GM12878 (cell line): ENCODE measurements around the gene ERAL1. TPM values are rescaled to one million over a fixed set of nuclear protein-coding genes. Genes with fewer than 3 reads are reported as not detected.

ENCODE experiments used
- ASH2L ChIP-seq: fragments of 300-600, 200-600 bp; sonication (generic); IDR thresholded peaks from 2 replicates; pipeline ENCODE4 v1.6.1; 2017; ENCODE audit warnings: low read depth, mild to moderate bottlenecking, borderline replicate concordance
- CEBPB ChIP-seq, 2 experiments: fragments of 150-350 bp in 1 of 2; IDR thresholded peaks; 2 replicates each; pipeline ENCODE4 v1.6.1; 2012 to 2014; ENCODE audit warnings: low read depth in 2 of 2, low read length in 2 of 2, borderline replicate concordance in 1 of 2, inconsistent platforms in 1 of 2
- CEBPZ ChIP-seq: fragments of 150-350 bp; IDR thresholded peaks from 2 replicates; pipeline ENCODE4 v1.6.1; 2016; ENCODE audit warnings: low read depth, low read length
- CREB1 ChIP-seq: IDR thresholded peaks from 2 replicates; pipeline ENCODE4 v1.6.1; 2012; ENCODE audit warnings: low read depth, mild to moderate bottlenecking, inconsistent platforms
- CUX1 ChIP-seq: IDR thresholded peaks from 2 replicates; pipeline ENCODE4 v1.6.1; 2012; ENCODE audit warnings: improper control_type of control experiment, low read depth, low read length; ENCODE audit not compliant: insufficient replicate concordance
- ETV6 ChIP-seq, 2 experiments: fragments of 450-650 bp in 1 of 2; IDR thresholded peaks in 1 of 2; conservative IDR thresholded peaks in 1 of 2; 2 replicates each; pipeline ENCODE4 v1.6.1; 2014; ENCODE audit warnings: antibody characterized with exemption in 1 of 2, borderline replicate concordance in 1 of 2, low read depth in 1 of 2, mild to moderate bottlenecking in 1 of 2, moderate library complexity in 1 of 2
- IKZF1 ChIP-seq: fragments of 450-650 bp; conservative IDR thresholded peaks from 2 replicates; pipeline ENCODE4 v1.6.1; 2017; ENCODE audit warnings: antibody characterized with exemption, mild to moderate bottlenecking
- KLF5 ChIP-seq: fragments of 450-650 bp; IDR thresholded peaks from 2 replicates; pipeline ENCODE4 v1.6.1; 2014; ENCODE audit warnings: mild to moderate bottlenecking; ENCODE audit not compliant: partially characterized antibody
- MEF2B ChIP-seq: fragments of 450-650 bp; IDR thresholded peaks from 2 replicates; pipeline ENCODE4 v1.6.1; 2018; ENCODE audit warnings: mild to moderate bottlenecking, moderate library complexity; ENCODE audit not compliant: partially characterized antibody, poor library complexity, severe bottlenecking
- NRF1 ChIP-seq: conservative IDR thresholded peaks from 2 replicates; pipeline ENCODE4 v1.6.1; 2011; ENCODE audit warnings: mild to moderate bottlenecking, low read depth, low read length, improper control_type of control experiment
- RFX5 ChIP-seq: IDR thresholded peaks from 2 replicates; pipeline ENCODE4 v1.6.1; 2011; ENCODE audit warnings: low read depth, low read length, improper control_type of control experiment
- RUNX3 ChIP-seq: IDR thresholded peaks from 2 replicates; pipeline ENCODE4 v1.6.1; 2012; ENCODE audit warnings: low read length, inconsistent platforms
- SIN3A ChIP-seq: IDR thresholded peaks from 2 replicates; pipeline ENCODE4 v1.6.1; 2012; ENCODE audit warnings: low read depth, low read length, improper control_type of control experiment
- SIX5 ChIP-seq: IDR thresholded peaks from 2 replicates; pipeline ENCODE4 v1.6.1; 2011; ENCODE audit warnings: mild to moderate bottlenecking, low read depth, low read length, moderate library complexity; ENCODE audit not compliant: severe bottlenecking
- SMARCA5 ChIP-seq: fragments of 450-650 bp; IDR thresholded peaks from 2 replicates; pipeline ENCODE4 v1.6.1; 2017; ENCODE audit warnings: mild to moderate bottlenecking
- SMC3 ChIP-seq: IDR thresholded peaks from 2 replicates; pipeline ENCODE4 v1.6.1; 2011; ENCODE audit warnings: low read length, improper control_type of control experiment, borderline replicate concordance
- SUPT20H ChIP-seq: IDR thresholded peaks from 2 replicates; pipeline ENCODE4 v1.6.1; 2011; ENCODE audit warnings: low read depth, mild to moderate bottlenecking, low read length, moderate library complexity, borderline replicate concordance; ENCODE audit not compliant: control insufficient read depth
- TAF1 ChIP-seq: IDR thresholded peaks from 2 replicates; pipeline ENCODE4 v1.6.1; 2011; ENCODE audit warnings: mild to moderate bottlenecking, low read depth, low read length, borderline replicate concordance
- USF2 ChIP-seq: IDR thresholded peaks from 2 replicates; pipeline ENCODE4 v1.6.1; 2011; ENCODE audit warnings: low read depth, low read length, improper control_type of control experiment, borderline replicate concordance
- ZNF274 ChIP-seq: IDR thresholded peaks from one replicate; pipeline ENCODE4 v1.8.0; 2011; ENCODE audit not compliant: insufficient read length, insufficient read depth
- ZNF622 ChIP-seq: fragments of 450-650 bp; IDR thresholded peaks from 2 replicates; pipeline ENCODE4 v1.6.1; 2017; ENCODE audit warnings: mild to moderate bottlenecking, inconsistent platforms
- polyA plus RNA-seq, 11 experiments: library from polyadenylated mRNA; depleted of rRNA in 4 of 11; unstranded in 6 of 11; stranded (reverse) in 5 of 11; fragments of >200 nt; fragmentation: Nextera tagmentation in 4 of 11; fragmentation: Illumina TruSeq in 1 of 11; extraction: Ambion mirVana in 4 of 11; extraction: Trizol in 1 of 11; gene quantifications; 1 replicate in 1 of 11; 2 replicates in 10 of 11; pipeline versions ENCODE4 v1.2.1 to v1.2.3, GENCODE V29; 2011 to 2016; ENCODE audit warnings: inconsistent platforms in 2 of 11, missing spikeins in 2 of 11, low read depth in 1 of 11
- total RNA-seq, 4 experiments: library from RNA; depleted of rRNA in 3 of 4; stranded (reverse); fragments of >200 nt in 3 of 4; fragmentation: Illumina TruSeq in 1 of 4; extraction: Trizol in 1 of 4; gene quantifications; 2 replicates each; pipeline versions ENCODE4 v1.2.1 to v1.2.3, GENCODE V29; 2013 to 2021

Gene ERAL1
- total and polyA plus RNA-seq, 10 of the 15 experiments (the other 5 are each of a cell fraction or from before 2014, with no cell fraction given) = 27.7 to 175 (median 104) TPM

- peak; percentile 32 for TF ChIP-seq IKZF1
- TF ChIP-seq ZNF622 = no peak
- no peak for TF ChIP-seq ZNF274
- no peak for TF ChIP-seq CUX1
- no peak for TF ChIP-seq NRF1
- TF ChIP-seq USF2 = no peak
- no peak for TF ChIP-seq KLF5
- TF ChIP-seq SMC3 = no peak; the same call in 1 of the 2 replicates
- no peak for TF ChIP-seq TAF1
- TF ChIP-seq SMARCA5 = no peak
- TF ChIP-seq MEF2B = peak; percentile 43
- TF ChIP-seq ETV6 (conservative IDR thresholded peaks at IDR 0.05 in 1 of 2, IDR thresholded peaks at IDR 0.05 in 1 of 2; ENCODE audit: borderline replicate concordance in 1 of 2, low read depth in 1 of 2) = no peak
- TF ChIP-seq CREB1 = peak; percentile 10; the same call in 1 of the 2 replicates
- no peak for TF ChIP-seq SIX5
- TF ChIP-seq ASH2L = no peak
- TF ChIP-seq RUNX3 = no peak
- TF ChIP-seq RFX5 = no peak
- no peak for TF ChIP-seq SUPT20H
- TF ChIP-seq CEBPB (IDR thresholded peaks at IDR 0.05; ENCODE audit: borderline replicate concordance in 1 of 2, low read depth in 2 of 2, low read length in 2 of 2) = no peak
- no peak for TF ChIP-seq SIN3A
- peak; percentile 38; the same call in 1 of the 2 replicates for TF ChIP-seq CEBPZ
Measured at GRCh38 chr17:28812091-28812747, 42.6 kb upstream of the ERAL1 start (continued).
